ENCODE measurements around the gene STIMATE.
A peak's percentile ranks its signal among the peaks of the same experiment; 100 is the strongest.

The STIMATE gene

GRCh38 chr3:52897130-52898122, at the start of gene STIMATE:
TSS of gene STIMATE (minus strand) at chr3:52897548. CDS start at chr3:52897450, 98 bp downstream.
- DNase-seq, result peak; percentile 53

- DNase-seq, result no peak
Observed at GRCh38 chr3:52939600-52939999, 42.3 kb upstream of the STIMATE start.

- peak; percentile 9 for DNase-seq
Observed at GRCh38 chr3:52934630-52935530, 37.5 kb upstream of the STIMATE start.

GRCh38 chr3:52931889-52932288, 34.5 kb upstream of the STIMATE start:
- DNase-seq, result no peak

GRCh38 chr3:52931328-52931727, 34.0 kb upstream of the STIMATE start:
- DNase-seq, result no peak

GRCh38 chr3:52930748-52931147, 33.4 kb upstream of the STIMATE start:
- no peak for DNase-seq

- no peak for DNase-seq
Observed at GRCh38 chr3:52926554-52926953, 29.2 kb upstream of the STIMATE start.

- no peak for DNase-seq
Observed at GRCh38 chr3:52925405-52926313, 28.3 kb upstream of the STIMATE start.

- no peak for DNase-seq
Observed at GRCh38 chr3:52923963-52924362, 26.6 kb upstream of the STIMATE start.

- no peak for DNase-seq
Observed at GRCh38 chr3:52920841-52921240, 23.5 kb upstream of the STIMATE start.

- DNase-seq, result no peak
Observed at GRCh38 chr3:52917044-52917443, 19.7 kb upstream of the STIMATE start.

GRCh38 chr3:52915294-52915693, 17.9 kb upstream of the STIMATE start:
- no peak for DNase-seq

- DNase-seq, result no peak
Observed at GRCh38 chr3:52912885-52913731, 15.8 kb upstream of the STIMATE start.

GRCh38 chr3:52910823-52911222, 13.5 kb upstream of the STIMATE start:
- DNase-seq, result no peak

- DNase-seq, result no peak
Observed at GRCh38 chr3:52907497-52907896, 10.1 kb upstream of the STIMATE start.

- no peak for DNase-seq
Observed at GRCh38 chr3:52904552-52904951, 7.2 kb upstream of the STIMATE start.

GRCh38 chr3:52904000-52904399, 6.7 kb upstream of the STIMATE start:
- no peak for DNase-seq

GRCh38 chr3:52896613-52897012, 735 bp downstream of the STIMATE start:
- no peak for DNase-seq

GRCh38 chr3:52896151-52896550, 1.2 kb downstream of the STIMATE start:
- no peak for DNase-seq

- no peak for DNase-seq
Observed at GRCh38 chr3:52895418-52895817, 1.9 kb downstream of the STIMATE start.

- no peak for DNase-seq
Observed at GRCh38 chr3:52894756-52895155, 2.6 kb downstream of the STIMATE start.

Measured in NCI-H2029 (cell line).